VCaP (cell line): Measurements from ENCODE around the gene PROX1.

Experiments
- H3K27ac ChIP-seq: fragments of 450-650 bp; 2 replicates; pipeline ENCODE4 v1.5.1; 2017
- TF ChIP-seq, protein P1 (sequence below): fragments of 450-650 bp; conservative IDR thresholded peaks from 2 replicates; pipeline ENCODE4 v1.5.1; 2017; ENCODE audit warnings: mild to moderate bottlenecking, moderate library complexity

Gene PROX1

DNA sequence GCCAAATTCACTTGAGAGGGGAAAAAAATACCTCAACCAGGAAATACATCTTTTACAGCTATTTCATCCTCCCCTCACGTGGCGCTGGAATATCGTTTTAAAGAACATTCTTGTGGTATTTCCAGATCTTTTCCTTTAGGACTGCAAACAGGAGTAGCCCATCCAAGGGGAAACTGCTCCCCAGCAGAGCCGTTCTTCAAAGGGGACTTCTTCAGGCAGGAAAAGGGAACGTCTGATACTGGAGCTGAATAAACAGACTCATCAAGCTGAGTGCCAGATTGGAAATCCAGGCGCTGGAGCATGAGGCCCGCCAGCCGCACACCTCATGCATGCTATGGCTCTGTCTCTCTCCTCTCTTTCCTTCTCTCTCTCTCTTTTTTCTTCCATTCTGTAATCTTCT lies 34.0 kb upstream of the PROX1 start:
- no peak overlapping the region for H3K27ac ChIP-seq
- TF ChIP-seq, protein P1, sequence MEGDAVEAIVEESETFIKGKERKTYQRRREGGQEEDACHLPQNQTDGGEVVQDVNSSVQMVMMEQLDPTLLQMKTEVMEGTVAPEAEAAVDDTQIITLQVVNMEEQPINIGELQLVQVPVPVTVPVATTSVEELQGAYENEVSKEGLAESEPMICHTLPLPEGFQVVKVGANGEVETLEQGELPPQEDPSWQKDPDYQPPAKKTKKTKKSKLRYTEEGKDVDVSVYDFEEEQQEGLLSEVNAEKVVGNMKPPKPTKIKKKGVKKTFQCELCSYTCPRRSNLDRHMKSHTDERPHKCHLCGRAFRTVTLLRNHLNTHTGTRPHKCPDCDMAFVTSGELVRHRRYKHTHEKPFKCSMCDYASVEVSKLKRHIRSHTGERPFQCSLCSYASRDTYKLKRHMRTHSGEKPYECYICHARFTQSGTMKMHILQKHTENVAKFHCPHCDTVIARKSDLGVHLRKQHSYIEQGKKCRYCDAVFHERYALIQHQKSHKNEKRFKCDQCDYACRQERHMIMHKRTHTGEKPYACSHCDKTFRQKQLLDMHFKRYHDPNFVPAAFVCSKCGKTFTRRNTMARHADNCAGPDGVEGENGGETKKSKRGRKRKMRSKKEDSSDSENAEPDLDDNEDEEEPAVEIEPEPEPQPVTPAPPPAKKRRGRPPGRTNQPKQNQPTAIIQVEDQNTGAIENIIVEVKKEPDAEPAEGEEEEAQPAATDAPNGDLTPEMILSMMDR = no peak

DNA sequence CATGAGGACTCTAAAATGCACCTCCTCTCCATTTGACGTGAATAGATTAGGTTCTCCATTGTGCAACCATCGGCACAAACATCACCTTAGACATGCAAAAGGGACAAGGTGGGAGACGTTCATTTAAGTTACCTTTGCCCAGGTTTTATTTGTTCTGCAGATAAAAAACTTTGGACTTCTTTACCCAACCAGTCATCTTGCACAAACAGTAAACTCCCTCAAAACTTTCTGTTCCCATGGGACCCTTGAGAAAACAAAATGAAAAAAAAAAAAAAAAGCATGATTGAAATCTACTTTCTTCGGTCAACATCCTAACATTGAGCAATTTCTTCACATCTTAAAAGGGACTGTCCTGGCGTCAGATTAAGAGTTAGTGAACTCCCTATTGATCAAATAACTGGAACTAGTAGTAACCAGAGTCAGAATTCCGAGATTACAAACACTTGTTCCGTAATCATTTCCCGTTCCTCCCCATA lies 31.4 kb upstream of the PROX1 start:
- no peak overlapping the region for H3K27ac ChIP-seq
- TF ChIP-seq, protein P1 = no peak

DNA sequence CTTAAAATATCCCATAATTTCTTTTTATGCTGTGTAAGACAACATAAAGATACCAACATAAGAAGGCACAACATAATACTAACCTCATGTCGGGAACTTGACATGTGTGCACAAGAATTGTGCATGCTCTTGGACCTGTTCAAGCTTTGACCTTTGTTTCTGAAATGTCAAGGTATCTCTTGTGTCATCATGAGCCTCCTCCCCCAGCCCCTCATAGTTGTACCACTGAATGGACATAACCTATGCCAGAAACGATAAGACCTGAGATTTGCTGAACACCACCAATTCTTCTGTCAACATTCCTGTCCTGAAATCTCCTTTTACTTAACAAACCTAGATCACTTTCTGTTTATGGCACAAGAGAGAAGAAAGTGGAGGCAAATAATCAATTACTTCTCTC lies 29.4 kb upstream of the PROX1 start:
- TF ChIP-seq, protein P1 = no peak
- no peak overlapping the region for H3K27ac ChIP-seq

DNA sequence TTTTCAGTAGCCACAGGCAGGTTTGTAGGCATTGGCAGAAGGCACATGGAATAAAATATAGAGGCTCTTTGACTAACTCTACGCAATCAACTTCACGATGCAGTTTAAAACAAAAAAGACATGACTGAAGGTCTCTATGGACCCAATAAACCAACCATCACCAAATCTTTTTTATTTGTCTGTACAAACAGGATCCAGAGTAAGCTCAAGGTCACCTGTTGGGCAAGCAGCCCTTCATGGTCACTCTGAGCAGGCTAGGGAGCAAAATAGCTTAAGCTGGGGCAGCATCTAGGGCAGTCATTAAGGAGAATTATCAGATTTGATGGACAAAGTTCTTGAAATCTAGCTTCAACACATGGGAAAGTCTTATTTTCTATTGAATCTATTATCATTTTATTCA lies 26.8 kb upstream of the PROX1 start:
- no peak overlapping the region for H3K27ac ChIP-seq

DNA sequence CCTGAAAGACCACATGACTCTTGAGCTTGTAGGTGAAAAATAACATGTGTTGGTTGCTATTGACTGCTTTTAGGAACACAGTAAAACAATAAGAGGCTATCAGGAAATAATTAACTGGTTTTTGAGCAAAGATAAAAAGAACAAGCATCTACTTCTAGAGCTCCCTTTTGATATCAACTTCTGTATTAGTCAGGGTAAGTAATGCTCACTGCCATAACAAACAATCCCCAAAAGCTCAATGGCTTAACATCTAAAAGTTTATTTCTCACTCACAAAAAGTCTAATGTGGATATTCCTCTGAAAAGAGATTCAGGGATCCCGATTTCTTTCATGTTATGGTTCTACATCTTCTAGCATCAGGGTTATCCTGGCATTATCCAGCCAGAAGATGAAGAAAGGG lies 25.3 kb upstream of the PROX1 start:
- TF ChIP-seq, protein P1 = no peak

More for the DNA sequence above, 26.8 kb upstream of the PROX1 start:
- TF ChIP-seq, protein P1 = no peak

DNA sequence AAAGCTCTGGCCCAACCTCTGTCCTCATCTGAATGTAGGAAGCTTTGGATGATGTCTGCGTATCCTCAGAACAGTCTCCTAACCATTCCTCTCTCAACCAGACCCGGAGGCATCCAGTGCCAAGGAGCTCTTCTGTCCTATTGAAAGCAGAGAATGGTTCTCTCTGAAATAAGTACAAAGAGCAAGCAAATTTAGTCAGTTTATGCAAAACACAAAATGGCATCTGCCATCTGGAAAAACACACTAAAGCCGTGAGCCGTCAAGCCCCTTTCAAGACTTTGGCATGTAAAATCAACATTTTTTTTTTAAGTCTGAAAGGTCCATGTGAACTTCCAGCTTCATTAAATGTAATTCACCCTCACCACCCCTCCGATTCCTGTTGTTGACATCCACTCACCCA lies 21.7 kb upstream of the PROX1 start:
- TF ChIP-seq, protein P1 = no peak
- no peak overlapping the region for H3K27ac ChIP-seq

More for the DNA sequence above, 25.3 kb upstream of the PROX1 start:
- no peak overlapping the region for H3K27ac ChIP-seq

DNA sequence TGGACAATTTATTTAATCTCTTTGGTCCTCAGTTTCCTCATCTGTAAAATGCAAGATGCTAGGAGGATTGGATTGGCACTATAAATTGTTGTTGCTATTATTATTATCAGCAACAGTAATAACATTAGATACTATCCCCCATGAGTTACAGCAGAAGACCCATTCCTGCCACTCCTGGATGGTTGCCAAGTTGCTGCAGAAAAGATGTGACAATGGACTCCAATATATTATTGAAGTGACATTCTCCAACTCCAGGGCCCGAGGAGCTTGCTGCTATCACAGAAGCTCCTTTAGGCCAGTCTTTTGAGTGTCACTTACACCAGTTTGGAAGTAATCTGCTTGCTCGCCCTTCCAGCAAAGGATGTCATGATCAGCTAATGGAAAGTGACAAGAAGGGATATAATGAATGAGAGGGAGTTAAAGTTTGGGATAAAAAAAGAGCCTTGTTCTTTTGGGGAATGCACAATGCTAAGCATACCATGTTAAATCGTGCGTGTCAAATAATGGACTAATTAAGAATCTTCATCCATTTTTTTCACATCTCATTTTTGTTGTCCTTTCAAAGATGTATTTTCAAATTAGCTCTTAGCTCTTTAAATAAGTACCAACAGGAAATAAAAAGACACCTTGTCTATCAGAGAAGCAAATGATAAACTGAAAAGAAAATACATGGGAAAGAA lies 19.5 kb upstream of the PROX1 start:
- no peak overlapping the region for H3K27ac ChIP-seq
- TF ChIP-seq, protein P1 = no peak
